Activated naive CD8-positive, alpha-beta T cell treated with anti-CD3 and anti-CD28 coated beads for 36 hours (primary cell): ENCODE results near the gene HIBCH. TPM values are rescaled to one million over a fixed set of nuclear protein-coding genes. Genes with fewer than 3 reads are reported as not detected.
"Not testable (repeated sequence)": the region's sequence is repeated elsewhere in the genome, so short reads cannot be mapped to it uniquely, and the experiment has no call there.

Experiments used
- DNase-seq: peaks from one replicate; pipeline ENCODE4 v3.0.0; 2021
- H3K27ac Mint-ChIP-seq: one replicate; pipeline ENCODE4 v1.8.0; 2022; ENCODE audit warnings: mild to moderate bottlenecking, moderate library complexity, mixed read lengths
- H3K27me3 Mint-ChIP-seq: one replicate; pipeline ENCODE4 v1.8.0; 2022; ENCODE audit warnings: mild to moderate bottlenecking, mixed read lengths
- H3K36me3 Mint-ChIP-seq: one replicate; pipeline ENCODE4 v1.8.0; 2021; ENCODE audit warnings: mild to moderate bottlenecking, mixed read lengths
- H3K4me1 Mint-ChIP-seq: one replicate; pipeline ENCODE4 v1.8.0; 2021; ENCODE audit warnings: mixed read lengths
- H3K4me3 Mint-ChIP-seq: one replicate; pipeline ENCODE4 v1.8.0; 2022; ENCODE audit warnings: mild to moderate bottlenecking, moderate library complexity, mixed read lengths
- H3K9me3 Mint-ChIP-seq: one replicate; pipeline ENCODE4 v1.8.0; 2022; ENCODE audit warnings: mixed read lengths
- total RNA-seq, 2 experiments: library from RNA; stranded (reverse); gene quantifications; one replicate each; pipeline ENCODE4 v1.2.3, GENCODE V29; 2021

Gene HIBCH
- total RNA-seq, 2 experiments from 2014 or later: 21.0 to 24.7 TPM

GRCh38 chr2:190352668-190353536, 33.3 kb upstream of the HIBCH start:
- Mint-ChIP-seq H3K4me3 (no peak overlapping the region), H3K27me3 (no peaks in the 10 kb centered on the region), H3K4me1 (peaks cover 3% of the 10 kb centered on the region), H3K9me3 (no peaks in the 10 kb centered on the region), H3K36me3 (peaks cover 7% of the 10 kb centered on the region), H3K27ac (no peak overlapping the region)
- DNase-seq: no peak

- Mint-ChIP-seq H3K36me3 (peaks cover 7% of the 10 kb centered on the region), H3K4me1 (peaks cover 3% of the 10 kb centered on the region), H3K4me3 (no peak overlapping the region), H3K27me3 (no peaks in the 10 kb centered on the region), H3K9me3 (no peaks in the 10 kb centered on the region), H3K27ac (no peak overlapping the region)
- no peak for DNase-seq
Measured at GRCh38 chr2:190351955-190352354, 32.3 kb upstream of the HIBCH start.

- peaks cover 10% of the 10 kb centered on the region for H3K36me3 Mint-ChIP-seq
- H3K9me3 Mint-ChIP-seq: no peaks in the 10 kb centered on the region
- H3K4me3 Mint-ChIP-seq: no peak overlapping the region
- peaks cover 3% of the 10 kb centered on the region for H3K27me3 Mint-ChIP-seq
- peaks cover 5% of the 10 kb centered on the region for H3K4me1 Mint-ChIP-seq
- no peak overlapping the region for H3K27ac Mint-ChIP-seq
- DNase-seq: no peak
Measured at GRCh38 chr2:190350371-190350770, 30.7 kb upstream of the HIBCH start.

GRCh38 chr2:190344276-190344827, 24.7 kb upstream of the HIBCH start:
- H3K4me3 Mint-ChIP-seq: peak overlapping the region; percentile 78
- no peaks in the 10 kb centered on the region for H3K9me3 Mint-ChIP-seq
- peaks cover 3% of the 10 kb centered on the region for H3K27me3 Mint-ChIP-seq
- peaks cover 19% of the 10 kb centered on the region for H3K4me1 Mint-ChIP-seq
- H3K27ac Mint-ChIP-seq: peak overlapping the region; percentile 69
- H3K36me3 Mint-ChIP-seq: peaks cover 2% of the 10 kb centered on the region
- no peak for DNase-seq

- peaks cover 3% of the 10 kb centered on the region for H3K27me3 Mint-ChIP-seq
Measured at GRCh38 chr2:190343536-190344275, 24.1 kb upstream of the HIBCH start, which contains the start of gene INPP1. INPP1 (plus strand) TSS chr2:190343589; CDS start chr2:190360103, 16,514 bp downstream.

GRCh38 chr2:190343089-190343535, 23.5 kb upstream of the HIBCH start:
- H3K27me3 Mint-ChIP-seq: peaks cover 3% of the 10 kb centered on the region
- H3K27ac Mint-ChIP-seq: peak overlapping the region; percentile 83
- no peaks in the 10 kb centered on the region for H3K9me3 Mint-ChIP-seq
- DNase-seq: no peak
- peaks cover 16% of the 10 kb centered on the region for H3K4me1 Mint-ChIP-seq
- H3K36me3 Mint-ChIP-seq: peaks cover 2% of the 10 kb centered on the region
- H3K4me3 Mint-ChIP-seq: peak overlapping the region; percentile 77

More at GRCh38 chr2:190343536-190344275, 24.1 kb upstream of the HIBCH start, which contains the start of gene INPP1:
- Mint-ChIP-seq H3K4me1 (peaks cover 19% of the 10 kb centered on the region), H3K9me3 (no peaks in the 10 kb centered on the region), H3K27ac (peak within 1 kb of the TSS; percentile 83), H3K36me3 (peaks cover 2% of the 10 kb centered on the region), H3K4me3 (peak within 1 kb of the TSS; percentile 83)
- DNase-seq: peak; percentile 54

- H3K27ac Mint-ChIP-seq: no peak overlapping the region
- DNase-seq: no peak
- no peaks in the 10 kb centered on the region for H3K9me3 Mint-ChIP-seq
- H3K27me3 Mint-ChIP-seq: peaks cover 3% of the 10 kb centered on the region
- H3K4me1 Mint-ChIP-seq: peaks cover 16% of the 10 kb centered on the region
- H3K4me3 Mint-ChIP-seq: no peak overlapping the region
- peaks cover 2% of the 10 kb centered on the region for H3K36me3 Mint-ChIP-seq
Measured at GRCh38 chr2:190342611-190343010, 23.0 kb upstream of the HIBCH start.

GRCh38 chr2:190340369-190340768, 20.7 kb upstream of the HIBCH start:
- DNase-seq: no peak
- no peak overlapping the region for H3K27ac Mint-ChIP-seq
- no peak overlapping the region for H3K4me3 Mint-ChIP-seq
- H3K9me3 Mint-ChIP-seq: no peaks in the 10 kb centered on the region
- H3K36me3 Mint-ChIP-seq: no peaks in the 10 kb centered on the region
- H3K27me3 Mint-ChIP-seq: no peaks in the 10 kb centered on the region
- peaks cover 14% of the 10 kb centered on the region for H3K4me1 Mint-ChIP-seq

- Mint-ChIP-seq H3K36me3 (no peaks in the 10 kb centered on the region), H3K4me3 (no peak overlapping the region), H3K9me3 (no peaks in the 10 kb centered on the region), H3K27ac (no peak overlapping the region), H3K27me3 (no peaks in the 10 kb centered on the region), H3K4me1 (peaks cover 9% of the 10 kb centered on the region)
- DNase-seq: no peak
Measured at GRCh38 chr2:190339394-190339793, 19.8 kb upstream of the HIBCH start.

GRCh38 chr2:190338453-190338852, 18.8 kb upstream of the HIBCH start:
- H3K4me3 Mint-ChIP-seq: no peak overlapping the region
- H3K4me1 Mint-ChIP-seq: peaks cover 7% of the 10 kb centered on the region
- no peaks in the 10 kb centered on the region for H3K27me3 Mint-ChIP-seq
- H3K27ac Mint-ChIP-seq: no peak overlapping the region
- H3K36me3 Mint-ChIP-seq: no peaks in the 10 kb centered on the region
- no peak for DNase-seq
- no peaks in the 10 kb centered on the region for H3K9me3 Mint-ChIP-seq

GRCh38 chr2:190336420-190336819, 16.8 kb upstream of the HIBCH start:
- no peaks in the 10 kb centered on the region for H3K9me3 Mint-ChIP-seq
- no peaks in the 10 kb centered on the region for H3K27me3 Mint-ChIP-seq
- peaks cover 1% of the 10 kb centered on the region for H3K4me1 Mint-ChIP-seq
- no peak for DNase-seq
- no peak overlapping the region for H3K4me3 Mint-ChIP-seq
- H3K27ac Mint-ChIP-seq: no peak overlapping the region
- no peaks in the 10 kb centered on the region for H3K36me3 Mint-ChIP-seq

GRCh38 chr2:190335584-190335983, 16.0 kb upstream of the HIBCH start:
- not testable (repeated sequence) for DNase-seq, H3K9me3 Mint-ChIP-seq, H3K4me3 Mint-ChIP-seq, H3K27me3 Mint-ChIP-seq, H3K27ac Mint-ChIP-seq, H3K36me3 Mint-ChIP-seq, H3K4me1 Mint-ChIP-seq

- H3K9me3 Mint-ChIP-seq: no peaks in the 10 kb centered on the region
- H3K4me1 Mint-ChIP-seq: no peaks in the 10 kb centered on the region
- no peak overlapping the region for H3K27ac Mint-ChIP-seq
- H3K27me3 Mint-ChIP-seq: peaks cover 5% of the 10 kb centered on the region
- H3K36me3 Mint-ChIP-seq: no peaks in the 10 kb centered on the region
- no peak for DNase-seq
- no peak overlapping the region for H3K4me3 Mint-ChIP-seq
Measured at GRCh38 chr2:190335225-190335559, 15.6 kb upstream of the HIBCH start.

- H3K27ac Mint-ChIP-seq: no peak overlapping the region
- H3K4me1 Mint-ChIP-seq: no peaks in the 10 kb centered on the region
- H3K9me3 Mint-ChIP-seq: no peaks in the 10 kb centered on the region
- H3K36me3 Mint-ChIP-seq: no peaks in the 10 kb centered on the region
- DNase-seq: no peak
- peaks cover 9% of the 10 kb centered on the region for H3K27me3 Mint-ChIP-seq
- no peak overlapping the region for H3K4me3 Mint-ChIP-seq
Measured at GRCh38 chr2:190334479-190335224, 15.0 kb upstream of the HIBCH start.

GRCh38 chr2:190333928-190334327, 14.3 kb upstream of the HIBCH start:
- Mint-ChIP-seq H3K36me3 (no peaks in the 10 kb centered on the region), H3K4me1 (no peaks in the 10 kb centered on the region), H3K27me3 (peaks cover 14% of the 10 kb centered on the region), H3K27ac (no peak overlapping the region), H3K4me3 (no peak overlapping the region), H3K9me3 (no peaks in the 10 kb centered on the region)
- DNase-seq: no peak
